HT-29 (cell line): Measurements from ENCODE around the gene SFT2D3. TPM values are rescaled to one million over a fixed set of nuclear protein-coding genes. Genes with fewer than 3 reads are reported as not detected.

Experiments
- DNase-seq: peaks from one replicate; pipeline ENCODE4 v3.0.0-alpha.2; 2015; ENCODE audit warnings: low spot score
- total RNA-seq: library from RNA; depleted of rRNA; stranded (reverse); fragments of >200 nt; shearing (Covaris generic); gene quantifications from 2 replicates; pipeline ENCODE4 v1.2.3, GENCODE V29; 2014

The SFT2D3 gene
- total RNA-seq, 1 experiment from 2014 or later: 11.1 TPM

DNA sequence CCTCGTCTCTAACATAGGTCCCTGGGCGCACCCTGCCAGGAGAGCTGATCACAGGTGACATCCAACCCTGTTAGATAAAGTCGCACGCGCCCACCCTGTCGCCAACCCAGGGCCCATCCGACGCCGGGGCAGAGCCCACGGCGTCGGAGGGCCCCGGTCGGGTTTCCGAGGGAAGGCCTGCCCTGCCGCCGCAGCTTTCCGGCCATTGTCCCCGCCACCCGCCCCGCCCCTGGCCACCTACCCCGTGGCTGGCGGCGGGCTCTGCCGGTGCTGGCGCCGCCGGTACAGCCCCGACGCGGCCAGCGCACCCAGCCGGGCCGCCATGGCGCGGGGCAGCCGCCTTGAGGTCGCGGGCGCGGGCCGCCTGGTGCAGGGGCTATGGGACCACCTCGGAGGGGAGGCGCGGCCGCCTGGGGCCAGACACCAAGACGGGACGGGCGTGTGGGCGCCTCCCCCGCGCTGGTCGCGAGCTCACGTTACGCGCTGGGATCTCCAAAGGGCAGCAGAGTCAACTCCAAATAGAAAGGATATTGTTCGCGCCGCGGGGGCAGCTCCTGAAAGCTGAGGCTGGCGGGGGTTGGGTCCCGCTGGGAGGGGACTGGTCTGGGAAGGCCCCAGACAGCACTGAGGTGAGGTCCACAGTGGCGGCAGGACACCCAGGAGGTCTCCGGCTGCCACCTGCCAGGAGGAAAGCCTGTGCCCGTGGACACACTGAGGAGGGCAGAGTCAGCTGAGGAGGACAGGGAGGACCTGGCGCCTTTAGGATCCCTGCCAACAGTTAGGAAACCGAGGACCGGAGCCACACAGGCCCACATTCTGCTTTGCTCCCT is 37.0 kb upstream of the SFT2D3 start:
- DNase-seq: no peak

DNA sequence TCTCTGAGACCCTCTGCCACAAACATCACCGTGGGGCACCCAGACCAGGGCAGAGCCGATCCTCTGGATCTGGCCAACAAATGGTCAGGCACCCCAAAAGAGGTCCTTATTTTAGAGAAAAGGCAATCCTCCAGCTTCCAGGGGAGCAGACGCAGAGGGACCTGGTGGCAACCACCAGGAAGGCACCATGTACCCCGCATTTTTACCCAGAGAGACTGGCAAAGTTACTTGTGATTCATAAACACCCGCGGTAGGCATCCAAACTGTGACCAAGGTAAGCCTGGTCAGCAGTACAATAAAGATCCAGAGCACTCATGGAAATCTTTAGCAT is 36.4 kb upstream of the SFT2D3 start:
- DNase-seq: no peak

DNA sequence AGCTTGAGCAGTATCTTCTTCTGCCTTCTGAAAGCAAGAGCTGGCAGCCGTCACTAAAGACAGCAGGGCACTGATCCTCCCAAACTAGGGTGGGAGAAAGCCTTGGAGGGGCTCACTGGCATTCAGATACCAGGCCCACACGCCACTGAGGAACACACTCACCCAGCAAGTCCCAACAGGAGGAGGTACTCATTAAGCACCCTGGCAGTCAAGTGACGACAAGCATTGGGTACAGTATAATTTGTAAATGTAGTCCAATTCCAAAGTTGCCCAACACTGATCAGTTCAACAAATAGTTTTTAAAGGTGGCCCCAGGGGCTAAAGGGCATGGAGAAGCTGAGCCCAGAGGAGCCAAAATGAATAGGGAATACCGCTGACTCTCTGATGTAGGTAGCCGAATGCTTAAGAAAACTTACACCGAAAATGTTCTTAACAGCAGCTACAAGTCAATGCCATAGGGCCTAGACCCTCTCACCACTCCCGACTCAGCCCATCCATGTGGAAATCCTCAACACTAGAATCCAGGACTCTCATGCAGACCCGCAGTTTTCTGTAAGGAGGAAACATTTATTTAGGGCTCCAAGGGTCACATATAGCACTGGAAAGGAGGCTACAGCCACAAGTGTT is 35.9 kb upstream of the SFT2D3 start:
- no peak for DNase-seq

DNA sequence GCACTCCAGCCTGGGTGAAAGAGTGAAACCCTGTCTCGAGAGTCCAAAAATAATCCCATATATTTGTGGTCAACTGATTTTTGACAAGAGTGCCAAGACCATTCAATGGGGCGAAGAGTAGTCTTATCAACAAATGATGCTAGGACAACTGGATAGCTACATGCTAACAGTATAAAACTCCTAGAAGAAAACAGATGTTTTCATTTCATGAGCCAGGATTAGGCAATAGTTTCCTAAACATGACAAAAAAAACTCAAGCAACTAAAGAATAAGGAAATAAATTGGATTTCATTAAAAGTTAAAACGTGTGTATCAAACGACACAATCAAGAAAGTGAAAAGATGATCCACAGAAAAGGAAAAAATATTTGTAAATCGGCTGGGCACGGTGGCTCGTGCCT is 32.2 kb upstream of the SFT2D3 start:
- DNase-seq: no peak

DNA sequence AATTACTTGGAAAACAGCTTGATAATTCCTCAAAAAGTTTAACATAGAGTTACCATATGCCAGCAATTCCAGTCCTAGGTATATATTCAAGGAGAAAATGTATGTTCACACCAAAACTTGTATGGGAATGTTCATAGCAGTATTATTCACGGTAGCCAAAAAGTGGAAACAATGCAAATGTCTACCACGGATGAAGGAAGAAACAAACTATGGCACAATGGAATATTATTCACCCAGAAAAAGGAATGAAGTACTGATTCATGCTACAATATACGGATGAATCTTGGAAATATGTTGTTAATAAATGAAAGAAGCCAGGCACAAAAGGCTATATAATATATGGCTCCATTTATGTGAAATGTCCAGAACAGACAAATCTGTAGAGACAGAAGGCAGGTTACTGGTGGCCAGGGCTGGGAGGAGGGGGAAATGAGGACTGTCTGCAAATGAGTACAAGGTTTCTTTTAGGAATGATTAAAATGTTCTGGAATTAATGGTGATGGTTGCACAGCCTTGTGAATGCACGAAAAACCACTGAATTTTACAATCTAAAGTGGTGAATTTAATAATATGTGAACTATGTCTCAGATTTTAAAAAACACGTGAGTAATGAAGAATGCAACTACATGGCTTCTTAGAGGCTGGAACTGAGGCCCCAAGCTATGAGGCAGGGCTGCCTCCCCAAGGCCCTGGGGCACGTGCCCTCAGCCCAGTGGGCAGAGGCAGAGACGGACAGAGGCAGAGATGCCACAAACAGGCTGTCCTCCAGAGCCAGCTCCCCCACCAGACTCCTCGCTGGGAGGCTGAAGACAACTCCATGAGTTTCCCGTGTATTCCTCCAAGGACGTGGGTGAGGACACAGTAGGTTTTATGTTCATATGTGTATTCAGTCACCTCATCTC is 31.0 kb upstream of the SFT2D3 start:
- no peak for DNase-seq

DNA sequence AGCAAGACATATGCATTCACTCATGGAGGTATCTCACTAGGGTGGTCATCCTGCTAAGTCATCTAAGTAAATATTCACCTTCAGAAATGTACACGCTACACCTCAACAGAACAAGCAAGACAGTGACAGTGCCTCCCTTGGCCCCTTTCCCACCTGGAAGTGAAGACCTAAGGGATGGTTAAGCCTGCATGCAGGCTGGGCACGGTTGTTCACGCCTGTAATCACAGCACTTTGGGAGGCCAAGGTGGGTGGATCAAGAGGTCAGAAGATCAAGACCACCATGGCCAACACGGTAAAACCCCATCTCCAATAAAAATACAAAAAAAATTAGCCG is 30.4 kb upstream of the SFT2D3 start:
- no peak for DNase-seq

DNA sequence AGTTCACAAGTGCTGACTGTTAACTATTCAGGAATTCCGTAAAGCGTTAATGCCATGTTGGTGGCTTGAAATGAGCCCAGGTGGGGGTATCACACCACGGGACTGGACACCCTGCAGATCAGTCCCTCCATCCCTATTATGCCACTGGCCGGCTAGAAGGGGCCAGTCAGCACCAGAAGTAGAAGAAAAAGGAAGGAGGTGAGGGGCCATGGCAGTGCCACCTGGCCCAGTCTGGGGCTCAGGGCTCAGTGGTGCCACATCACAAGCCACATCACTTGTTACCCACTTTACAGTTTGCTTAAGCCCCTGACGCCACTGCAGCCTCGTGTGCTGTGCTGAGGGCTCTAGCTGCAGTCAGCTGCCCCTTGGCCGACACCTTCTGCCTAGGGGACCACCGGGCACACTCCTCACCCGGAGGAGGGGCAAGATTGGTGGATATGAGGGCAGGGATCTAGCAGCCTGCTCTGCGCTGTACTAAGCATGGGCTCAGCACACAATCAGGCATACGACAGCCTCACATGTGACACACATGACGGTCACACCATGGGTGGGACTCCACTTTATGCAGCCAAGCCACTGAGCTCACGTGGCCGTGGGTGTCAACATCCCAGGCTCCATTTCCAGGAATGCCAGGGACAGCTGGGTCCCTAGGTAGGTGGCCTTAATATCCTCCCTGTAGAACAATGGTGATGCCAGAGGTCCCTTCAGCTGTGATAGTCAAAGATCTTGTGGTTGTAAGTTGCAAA is 29.6 kb upstream of the SFT2D3 start:
- DNase-seq: no peak

DNA sequence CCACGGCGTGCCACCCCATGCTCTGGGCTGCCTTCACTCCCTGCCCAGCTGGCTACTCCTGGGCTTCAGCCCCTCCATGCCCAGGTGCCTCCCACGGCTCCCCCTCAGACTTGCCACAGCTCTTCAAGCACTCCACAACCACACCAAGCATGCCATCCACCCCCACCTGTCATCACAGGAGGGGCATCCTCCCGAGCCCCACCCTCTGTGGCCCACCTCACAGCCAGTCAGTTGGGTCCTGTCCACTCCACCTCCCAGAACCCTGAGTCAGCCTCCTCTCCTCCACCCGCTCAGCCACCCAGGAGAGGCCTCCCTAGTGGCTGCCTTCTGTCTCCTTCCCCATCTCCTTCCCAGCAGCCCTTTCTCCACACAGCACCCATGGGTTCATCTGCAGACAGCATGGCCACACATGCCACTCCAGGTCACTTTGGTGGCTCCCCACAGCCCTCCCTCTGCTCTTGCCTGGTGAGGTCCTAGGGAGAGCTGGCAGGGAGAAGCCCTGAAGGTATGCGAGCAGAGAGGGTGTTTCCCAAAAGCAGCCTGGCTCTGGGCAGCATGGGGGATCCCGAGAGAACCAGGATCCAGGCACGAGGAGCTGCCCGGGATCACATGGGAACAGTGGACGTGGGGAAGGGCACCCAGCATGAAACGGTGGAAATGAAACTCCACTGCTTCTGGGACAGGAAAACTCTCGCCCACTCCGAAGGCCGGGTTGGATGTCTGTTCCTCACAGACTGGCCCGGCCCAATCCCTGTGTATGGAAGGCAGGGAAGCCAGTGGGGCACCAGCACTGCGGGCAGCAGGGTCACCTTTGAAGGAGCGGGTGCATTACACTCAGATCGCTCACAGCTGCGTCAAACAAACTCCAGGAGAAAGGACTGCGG is 28.7 kb upstream of the SFT2D3 start:
- DNase-seq: no peak

DNA sequence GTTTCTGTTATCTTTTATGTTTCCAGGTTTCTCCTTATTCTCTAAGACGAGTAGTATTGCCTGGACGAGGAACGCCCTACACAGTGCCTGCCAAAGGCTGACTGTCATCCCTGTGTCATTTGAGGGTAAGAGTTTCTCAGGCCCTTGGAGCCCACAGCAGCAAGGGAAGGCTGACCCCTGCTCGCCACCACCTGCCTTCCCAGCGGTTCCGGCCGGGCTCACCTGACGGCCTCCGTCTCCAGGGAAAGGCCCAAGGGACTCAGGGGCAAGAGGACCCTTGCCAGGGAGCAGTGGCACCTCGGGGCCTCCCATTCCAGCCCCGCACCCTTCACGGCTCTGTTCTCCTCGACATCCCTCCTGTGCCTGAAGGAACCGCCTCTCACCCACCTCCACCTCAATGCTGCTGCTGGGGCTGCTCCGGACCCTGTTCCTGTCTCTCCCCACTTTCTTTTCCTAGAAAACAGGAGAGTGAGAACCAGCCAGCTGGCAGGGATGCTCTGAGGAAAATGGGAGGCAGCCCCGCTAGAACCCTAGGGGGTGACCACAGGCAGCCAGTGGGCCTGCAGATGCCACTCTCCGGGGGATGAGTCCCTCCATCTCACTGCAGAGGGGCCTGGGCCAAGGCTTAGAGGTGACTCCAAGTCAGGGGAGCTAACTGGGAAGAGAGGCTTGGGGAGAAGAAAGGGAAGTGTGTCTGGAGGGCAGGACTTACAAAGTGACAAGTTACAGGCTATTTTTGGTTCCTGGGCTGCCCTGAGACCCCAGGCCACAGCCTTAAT is 27.8 kb upstream of the SFT2D3 start:
- no peak for DNase-seq

DNA sequence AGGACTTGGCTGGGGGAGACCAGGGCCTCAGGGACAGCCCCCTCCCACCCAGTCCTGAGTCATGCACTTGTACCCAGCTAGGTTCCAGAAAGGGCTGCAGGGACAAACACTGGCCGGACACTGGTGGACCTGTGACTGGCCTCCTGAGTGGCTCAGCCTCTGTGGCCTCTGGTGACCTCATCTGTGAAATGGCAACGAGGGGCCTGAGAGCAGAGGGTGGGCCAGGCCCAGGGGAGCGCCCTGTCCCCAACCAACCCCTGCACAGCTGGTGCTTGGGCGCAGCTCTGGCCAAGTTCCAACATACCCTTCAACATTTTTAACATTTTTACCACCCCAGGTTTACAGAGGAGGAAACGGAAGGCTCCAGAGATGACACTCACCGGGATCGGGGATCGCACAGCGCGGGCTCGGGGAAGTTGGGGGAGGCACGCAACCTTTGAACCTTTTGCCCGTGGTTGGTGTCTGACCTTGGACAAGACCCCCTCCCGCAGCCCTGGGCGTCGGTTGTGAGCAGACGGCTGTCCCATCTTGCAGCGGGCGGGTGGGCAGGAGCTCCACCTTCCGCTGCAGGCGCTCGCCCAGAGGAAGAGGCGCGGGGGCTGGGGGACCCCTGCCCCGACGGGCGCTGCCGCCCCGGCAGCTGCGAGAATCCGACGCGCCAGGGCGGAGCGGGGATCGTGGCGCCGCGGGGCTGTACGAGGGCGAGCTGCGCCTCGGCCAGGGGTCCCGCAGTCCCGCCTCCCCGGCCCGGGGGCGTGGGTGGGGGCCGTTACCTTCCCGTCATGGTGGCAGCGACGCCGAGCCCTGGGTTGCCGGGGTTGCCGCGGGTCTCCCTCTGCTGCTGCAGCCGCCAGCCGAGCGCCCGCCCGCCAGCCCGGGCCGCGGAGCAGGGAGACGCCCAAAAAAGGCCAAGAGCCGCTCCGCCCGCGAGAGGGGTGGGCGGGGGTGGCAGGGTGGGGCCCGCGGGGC is 26.8 kb upstream of the SFT2D3 start:
- DNase-seq: no peak

DNA sequence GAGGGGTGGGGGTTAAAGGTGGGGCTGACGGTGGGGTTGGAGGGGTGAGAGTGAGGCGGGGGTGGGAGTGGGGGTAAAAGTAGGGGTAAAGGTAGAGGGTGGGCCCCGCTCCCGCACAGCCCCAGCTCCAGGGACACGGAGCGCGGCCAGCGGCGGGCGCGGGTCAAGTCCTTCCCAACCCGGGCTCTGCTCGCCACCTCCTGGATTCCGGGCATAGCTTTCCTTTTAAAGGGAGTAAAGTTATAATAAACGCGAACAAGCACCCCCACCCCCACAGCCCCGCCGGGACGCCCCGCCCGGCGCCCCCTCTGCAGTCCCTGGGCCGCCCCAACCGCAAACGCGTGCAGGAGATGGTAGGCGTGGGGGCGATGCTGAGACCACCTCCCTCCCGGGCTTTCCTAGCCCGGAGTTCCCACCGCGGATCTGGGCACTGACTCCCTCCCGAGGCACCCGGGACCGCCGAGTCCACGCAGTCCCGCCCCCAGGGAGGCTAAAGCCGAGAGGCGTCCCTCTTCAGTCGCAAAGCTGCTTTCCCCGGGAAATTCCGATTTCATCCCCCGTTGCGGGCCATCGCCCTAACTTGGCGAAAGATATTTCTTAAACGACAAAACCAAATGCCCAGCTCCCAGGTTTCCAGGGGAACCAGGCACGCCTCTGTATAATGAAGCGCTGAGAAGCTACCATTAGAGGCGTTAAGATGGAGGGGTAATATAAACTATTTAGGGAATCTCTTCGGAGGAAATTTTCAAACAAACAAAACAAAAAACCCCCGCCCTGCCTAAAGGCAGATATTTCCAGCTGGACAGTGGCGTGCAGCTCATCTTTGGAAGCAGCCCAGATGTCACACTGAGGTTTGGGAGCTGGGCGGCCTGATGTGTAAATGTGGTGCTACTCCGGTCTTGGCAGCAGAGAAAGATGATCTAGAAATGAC is 25.7 kb upstream of the SFT2D3 start, which contains the start of gene LIMS2:
Gene LIMS2, minus strand, starts transcription at position 200 of the 931 bp plus-strand sequence. CDS start 506 bp downstream, outside the sequence.
- no peak for DNase-seq

DNA sequence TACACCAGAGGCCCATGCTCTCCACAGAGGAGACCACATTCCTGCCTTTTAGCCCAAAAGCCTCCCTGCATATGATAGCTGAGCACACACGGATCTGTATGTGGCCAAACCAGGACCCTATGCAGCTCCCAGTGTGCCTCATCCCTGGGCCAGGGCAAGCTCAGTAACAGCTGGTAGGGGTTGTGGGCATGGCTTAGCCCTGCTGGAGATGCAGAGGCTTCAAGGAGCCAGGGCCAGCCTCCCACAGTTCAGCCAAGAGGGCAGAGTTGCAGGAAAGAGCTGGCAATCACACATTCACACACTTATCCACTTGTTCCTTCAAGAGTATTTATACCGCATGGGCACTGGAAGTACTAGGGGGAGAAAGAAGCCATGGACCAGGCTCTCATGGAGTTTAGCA is 24.4 kb upstream of the SFT2D3 start:
- DNase-seq: no peak

DNA sequence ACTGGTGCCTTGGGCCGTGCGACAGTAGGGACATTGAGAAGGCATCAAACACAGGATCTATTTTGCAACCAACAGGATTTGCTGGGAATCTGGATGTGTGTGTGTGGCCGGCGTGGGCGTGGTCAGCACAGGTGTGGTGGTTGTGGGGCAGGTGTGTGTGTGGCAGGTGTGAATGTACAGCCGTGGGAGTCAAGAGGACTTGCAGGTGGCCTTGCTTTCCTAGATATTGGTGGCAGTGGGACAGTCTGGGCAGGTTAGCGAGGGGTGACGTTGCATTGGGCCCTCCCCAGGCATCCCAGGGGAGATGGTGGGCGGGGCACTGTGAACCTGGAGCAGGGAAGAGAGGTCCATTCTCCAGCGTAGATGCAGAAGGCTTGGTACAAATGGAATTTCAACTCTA is 22.8 kb upstream of the SFT2D3 start:
- DNase-seq: no peak

DNA sequence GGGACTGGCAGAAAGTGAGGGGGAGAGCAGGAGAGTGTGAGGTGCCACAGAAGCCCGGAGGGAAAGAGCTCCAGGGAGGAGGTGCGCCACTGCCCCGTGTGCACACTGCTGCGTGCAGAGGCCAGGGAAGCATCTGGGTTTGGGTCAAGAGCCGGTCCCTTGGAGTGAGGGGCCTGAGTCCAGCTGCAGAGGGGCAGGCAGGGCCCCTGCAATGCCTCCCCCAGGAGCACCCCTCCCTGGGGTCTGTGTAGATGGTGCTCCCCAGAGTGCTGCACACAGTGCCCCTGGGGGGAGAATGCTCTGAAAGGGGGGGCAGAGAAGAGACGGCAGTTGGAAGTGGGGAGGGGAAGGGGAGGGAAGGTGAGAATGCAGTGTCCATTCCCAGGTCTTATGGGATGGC is 22.3 kb upstream of the SFT2D3 start:
- DNase-seq: no peak

DNA sequence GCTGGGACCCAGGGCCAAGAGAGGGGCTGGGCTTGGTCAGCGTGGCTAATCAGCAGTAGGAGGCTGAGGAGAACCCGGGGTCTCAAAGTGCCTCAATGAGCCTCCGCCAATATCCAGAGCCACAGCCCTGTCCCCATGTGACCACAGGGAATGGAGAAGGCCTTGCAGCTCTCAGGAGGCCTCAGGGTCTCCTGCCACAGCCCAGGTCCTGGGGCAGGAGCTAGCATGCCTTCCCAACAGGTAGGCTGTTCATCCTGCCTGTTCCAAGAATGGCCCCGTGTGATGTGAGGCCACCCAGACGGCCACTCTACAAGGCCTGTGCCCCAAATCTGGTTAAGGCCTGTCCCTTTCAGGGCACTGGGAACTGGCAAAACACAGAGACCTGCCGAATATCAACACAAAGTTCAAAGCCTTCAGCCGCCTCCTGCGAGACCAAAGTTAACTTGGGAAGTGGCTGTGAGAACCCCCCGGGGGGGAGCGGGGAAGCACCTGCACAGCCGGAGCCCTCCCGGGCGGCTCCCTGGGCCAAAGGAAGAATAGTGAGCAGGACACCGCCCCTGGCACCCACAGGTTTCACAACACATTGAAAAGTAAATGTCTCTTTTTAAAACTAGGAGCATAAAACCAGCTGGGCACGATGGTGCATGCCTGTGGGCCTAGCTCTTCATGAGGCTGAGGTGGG is 21.5 kb upstream of the SFT2D3 start:
- no peak for DNase-seq

DNA sequence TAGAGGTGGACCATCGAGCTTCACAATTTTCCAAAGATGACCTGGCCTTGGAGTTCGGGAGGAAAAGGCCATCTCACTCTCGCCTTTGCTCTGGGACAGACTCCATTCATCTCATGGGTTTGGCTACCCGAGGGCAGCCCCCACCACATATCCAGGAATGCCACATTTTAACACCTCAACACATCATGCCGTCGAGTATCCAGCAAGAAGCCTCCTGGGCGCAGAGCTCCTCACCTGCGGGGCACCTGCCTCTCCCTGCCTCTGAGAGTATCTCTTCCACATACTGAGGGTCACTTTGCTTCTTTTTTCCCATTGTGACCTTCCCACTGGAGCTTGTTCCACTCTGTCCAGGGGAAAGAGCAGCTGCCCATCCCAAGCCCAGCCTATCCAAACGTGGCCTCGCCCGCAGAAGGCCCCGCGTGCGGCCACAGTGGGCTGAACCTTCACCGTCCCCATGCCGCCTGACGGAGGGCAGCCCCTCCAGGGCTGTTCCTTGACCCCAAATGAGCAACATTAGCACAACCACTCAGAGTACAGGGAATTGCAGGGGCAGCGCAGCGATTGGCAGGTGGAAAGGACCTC is 20.5 kb upstream of the SFT2D3 start:
- DNase-seq: no peak
